ENCODE data around the gene AHDC1.
"Not testable (repeated sequence)": the region's sequence is repeated elsewhere in the genome, so short reads cannot be mapped to it uniquely, and the experiment has no call there.

The AHDC1 gene

DNA sequence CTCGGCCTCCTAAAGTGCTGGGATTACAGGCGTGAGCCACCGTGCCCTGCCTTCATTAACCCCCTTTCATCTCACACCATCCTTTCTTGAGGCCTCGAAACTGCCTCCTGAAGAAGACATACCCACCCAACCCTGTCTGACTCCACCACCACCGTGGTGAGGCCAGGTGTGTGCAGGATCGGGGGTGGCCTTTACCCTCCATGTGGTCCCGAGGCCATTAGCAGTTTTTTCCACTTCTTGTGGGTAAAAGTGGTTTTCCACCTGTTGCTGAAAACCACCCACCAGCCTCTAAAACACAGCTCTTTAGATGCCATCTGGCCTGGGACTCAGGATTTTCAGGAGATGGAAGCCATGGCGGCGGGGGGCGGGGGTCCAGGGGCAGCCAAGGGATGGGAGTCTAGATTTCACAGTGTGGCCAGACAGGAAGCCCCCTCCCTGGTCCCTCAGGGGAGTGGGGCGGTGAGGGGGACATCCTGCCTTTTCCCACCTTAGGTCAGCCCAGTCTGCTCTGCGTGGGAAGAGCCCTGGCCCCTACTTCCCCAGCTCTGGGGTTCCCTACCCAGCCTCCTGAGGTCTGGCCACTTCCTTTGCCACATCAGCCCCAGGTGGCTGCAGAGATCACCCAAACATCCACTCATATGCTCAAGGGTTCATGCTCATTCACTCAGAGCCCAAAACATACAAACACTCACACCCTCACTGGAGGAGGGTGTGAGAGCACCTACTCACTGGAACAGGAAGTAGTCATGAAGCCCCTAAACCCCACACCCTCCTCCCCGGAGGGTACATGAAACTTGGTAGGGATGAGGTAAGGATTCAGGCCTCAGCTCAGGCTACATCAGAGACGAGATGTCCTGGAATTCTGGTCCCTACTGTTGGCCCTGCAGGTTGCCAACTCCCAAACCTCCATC lies 28.7 kb upstream of the AHDC1 start:
- DNase-seq (ENCODE audit: low read depth), result no peak

- DNase-seq (ENCODE audit: low read depth), result no peak
These were observed 27.0 kb upstream of the AHDC1 start for GRCh38 chr1:27630859-27631491.

GRCh38 chr1:27628712-27629111 lies 24.8 kb upstream of the AHDC1 start:
- no peak for DNase-seq (ENCODE audit: low read depth)

GRCh38 chr1:27627733-27628132 lies 23.8 kb upstream of the AHDC1 start:
- not testable (repeated sequence) for DNase-seq (ENCODE audit: low read depth)

DNA sequence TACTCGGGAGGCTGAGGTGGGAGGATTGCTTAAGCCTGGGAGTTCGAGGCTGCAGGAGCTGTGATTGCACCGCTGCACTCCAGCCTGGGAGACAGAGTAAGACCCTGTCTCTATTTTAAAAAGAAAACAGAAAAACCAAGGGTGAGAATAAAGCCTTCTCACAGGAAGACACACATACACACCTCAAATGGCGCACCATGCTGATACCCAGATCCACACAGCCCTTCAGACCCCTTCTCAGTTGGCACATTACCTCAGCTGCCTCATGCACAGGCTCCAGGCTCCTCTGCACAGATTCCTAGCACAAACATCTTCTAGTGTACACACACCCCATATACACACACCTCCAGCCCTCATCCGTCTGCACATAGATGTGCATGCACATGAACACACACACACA lies 23.1 kb upstream of the AHDC1 start:
- DNase-seq (ENCODE audit: low read depth), result no peak

- no peak for DNase-seq (ENCODE audit: low read depth)
These were observed 22.3 kb upstream of the AHDC1 start for GRCh38 chr1:27626031-27626935.

DNA sequence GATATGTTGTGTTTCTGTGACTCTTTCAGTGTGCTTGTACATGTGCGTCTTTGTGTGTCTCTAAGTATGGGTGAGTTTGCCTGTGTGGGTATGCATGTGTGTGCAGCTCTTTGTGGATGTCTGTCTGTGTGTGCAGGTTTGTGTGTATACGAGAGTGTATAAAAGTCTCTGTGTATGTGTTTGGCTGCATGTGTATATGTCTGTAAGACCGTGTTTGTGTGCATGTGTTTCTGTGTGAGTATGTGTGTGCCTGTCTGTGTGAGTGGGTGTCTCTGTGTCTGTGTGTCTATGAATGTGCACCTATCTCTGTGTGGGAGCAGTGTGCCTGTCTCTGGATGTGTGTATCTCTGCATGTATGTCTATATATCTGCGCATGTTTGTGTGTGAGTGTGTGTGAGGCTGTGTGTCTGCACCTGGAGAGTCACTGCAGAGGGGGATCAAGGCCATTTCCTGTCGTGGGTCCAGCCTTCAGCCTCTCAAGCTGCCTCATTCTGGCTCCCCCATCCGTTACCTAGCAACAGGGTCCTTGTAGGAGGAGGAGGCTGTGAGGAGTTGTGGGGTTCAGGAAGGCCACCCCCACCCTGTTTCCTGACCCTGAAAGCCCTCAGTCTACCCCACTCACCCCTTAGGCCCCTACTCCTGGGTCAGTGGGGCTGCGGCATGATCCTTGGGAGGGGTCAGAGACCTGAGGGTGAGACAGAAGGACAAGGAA lies 20.7 kb upstream of the AHDC1 start:
- DNase-seq (ENCODE audit: low read depth), result no peak

DNA sequence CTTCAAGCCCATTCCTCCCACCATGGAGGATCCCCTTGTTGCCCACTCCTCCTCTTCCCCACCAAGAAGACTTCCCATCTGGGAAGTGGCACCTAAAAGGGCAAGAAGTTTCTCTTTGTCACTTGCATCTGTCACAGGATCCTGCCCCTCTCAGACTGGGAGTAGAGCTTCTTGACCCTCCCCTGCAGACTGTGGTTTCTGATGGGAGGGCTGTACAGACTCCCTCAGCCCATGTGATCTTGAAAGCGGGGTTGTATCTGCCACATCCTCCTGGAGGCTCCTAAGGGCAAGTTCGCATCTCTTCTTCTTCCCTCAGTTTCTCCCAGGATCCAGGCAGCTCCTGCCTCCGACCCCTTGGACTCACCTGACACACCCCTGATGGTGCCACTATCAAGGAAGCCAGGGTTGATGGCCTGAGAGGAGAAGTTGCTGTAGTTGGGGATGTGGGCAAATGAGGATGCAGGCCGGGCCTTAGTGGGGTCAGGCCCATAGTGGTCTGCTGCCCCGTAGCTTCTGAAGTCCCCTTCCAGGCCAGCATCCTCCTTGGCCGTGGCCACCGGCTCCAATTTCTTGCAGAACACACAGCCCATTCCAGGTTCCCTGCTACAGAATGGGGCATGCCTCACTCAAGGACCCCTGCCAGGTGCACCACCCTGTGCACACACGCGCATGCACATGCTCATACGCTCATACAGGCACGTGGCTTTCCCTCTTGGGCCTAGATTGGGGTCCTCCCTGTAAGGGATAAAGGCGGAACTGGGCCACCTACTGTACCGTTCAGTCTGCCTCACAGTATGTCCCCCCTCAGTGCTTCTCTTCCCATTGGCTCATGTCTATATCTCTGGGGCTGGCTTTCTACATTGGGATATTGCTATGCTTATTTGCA lies 19.6 kb upstream of the AHDC1 start:
- no peak for DNase-seq (ENCODE audit: low read depth)

DNA sequence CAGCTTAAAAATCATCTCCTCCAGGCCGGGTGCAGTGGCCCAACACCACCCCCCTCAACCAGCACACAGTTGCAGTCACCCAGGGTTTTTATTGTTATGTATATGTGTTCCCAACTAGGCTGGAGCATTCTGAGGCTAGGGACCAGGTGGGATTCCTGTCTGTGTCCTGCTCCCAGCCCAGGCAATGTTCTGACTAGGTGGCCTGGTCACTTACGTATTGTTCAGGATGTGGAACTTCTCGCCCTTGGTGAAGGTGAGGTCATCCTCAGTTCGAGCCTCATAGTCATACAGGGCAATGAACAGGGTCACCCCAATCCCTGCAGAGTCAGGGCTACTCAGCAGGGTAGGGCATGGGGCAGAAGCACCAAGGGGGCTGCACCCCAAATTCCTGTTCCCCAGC lies 18.9 kb upstream of the AHDC1 start:
- no peak for DNase-seq (ENCODE audit: low read depth)

DNA sequence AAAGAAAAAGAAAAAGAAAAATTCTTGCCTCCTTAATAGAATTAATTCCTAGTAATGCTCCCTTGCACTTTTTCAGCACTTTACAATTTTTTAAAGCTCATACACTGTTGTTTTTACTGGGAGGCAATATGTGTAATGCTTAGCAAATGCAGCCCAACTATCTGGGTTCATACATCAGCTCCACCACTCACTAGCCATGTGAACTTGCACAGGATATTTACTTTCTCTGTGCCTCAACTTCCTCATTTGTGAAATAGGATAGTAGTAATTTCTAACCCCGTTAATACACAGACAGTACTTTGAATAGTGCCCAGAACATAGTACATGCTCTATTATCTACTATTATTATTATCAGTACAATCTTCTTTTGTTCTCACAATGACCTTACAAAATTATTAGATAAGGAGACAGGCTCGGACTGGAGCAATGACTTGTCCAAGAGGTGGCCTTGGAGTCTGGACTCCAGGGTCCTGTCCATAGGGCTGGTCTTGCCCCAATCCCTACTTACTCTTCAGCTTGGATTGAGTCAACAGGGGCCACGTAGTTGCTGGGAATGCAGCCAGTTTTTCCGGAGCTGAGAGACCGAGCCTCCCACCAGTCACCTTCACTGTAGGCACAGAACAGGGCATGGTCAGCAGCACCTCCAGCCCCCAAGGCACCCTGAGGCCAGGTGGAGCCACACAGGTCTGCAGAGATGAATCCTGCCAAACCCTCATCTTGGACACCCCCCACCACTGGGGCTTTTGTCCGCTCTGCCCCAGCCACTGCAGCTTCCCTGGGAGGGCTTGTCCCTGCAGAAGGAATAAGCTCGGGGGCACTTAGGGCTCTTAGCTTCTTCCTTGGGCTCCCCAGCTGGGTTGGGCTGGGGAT lies 17.3 kb upstream of the AHDC1 start:
- no peak for DNase-seq (ENCODE audit: low read depth)

- not testable (repeated sequence) for DNase-seq (ENCODE audit: low read depth)
These were observed 16.0 kb upstream of the AHDC1 start for GRCh38 chr1:27619782-27620438.

GRCh38 chr1:27618341-27619082 lies 14.6 kb upstream of the AHDC1 start:
- DNase-seq (ENCODE audit: low read depth), result no peak

GRCh38 chr1:27617420-27617819 lies 13.5 kb upstream of the AHDC1 start:
- DNase-seq (ENCODE audit: low read depth), result no peak

DNA sequence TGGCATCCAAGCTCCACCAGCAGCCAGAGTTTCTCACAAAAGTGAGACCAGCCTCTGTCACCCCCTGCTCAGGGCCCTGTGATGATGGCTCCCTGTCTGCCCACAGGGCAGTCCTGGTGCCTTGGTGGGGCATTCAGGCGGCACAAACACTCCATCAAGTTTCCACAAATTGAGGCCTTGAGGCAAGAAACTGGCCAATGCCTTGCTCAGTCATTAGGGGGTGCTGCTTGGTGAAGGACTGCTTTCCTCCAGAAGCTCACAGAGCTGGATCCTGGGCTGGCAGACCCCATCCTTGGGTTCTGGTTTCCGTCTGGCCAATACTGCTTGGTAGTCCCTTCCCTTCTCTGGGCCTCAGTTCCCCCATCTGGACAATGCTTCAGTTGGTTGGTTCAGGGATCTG lies 12.5 kb upstream of the AHDC1 start:
- DNase-seq (ENCODE audit: low read depth), result no peak

GRCh38 chr1:27615346-27616192 lies 11.6 kb upstream of the AHDC1 start:
- no peak for DNase-seq (ENCODE audit: low read depth)

DNA sequence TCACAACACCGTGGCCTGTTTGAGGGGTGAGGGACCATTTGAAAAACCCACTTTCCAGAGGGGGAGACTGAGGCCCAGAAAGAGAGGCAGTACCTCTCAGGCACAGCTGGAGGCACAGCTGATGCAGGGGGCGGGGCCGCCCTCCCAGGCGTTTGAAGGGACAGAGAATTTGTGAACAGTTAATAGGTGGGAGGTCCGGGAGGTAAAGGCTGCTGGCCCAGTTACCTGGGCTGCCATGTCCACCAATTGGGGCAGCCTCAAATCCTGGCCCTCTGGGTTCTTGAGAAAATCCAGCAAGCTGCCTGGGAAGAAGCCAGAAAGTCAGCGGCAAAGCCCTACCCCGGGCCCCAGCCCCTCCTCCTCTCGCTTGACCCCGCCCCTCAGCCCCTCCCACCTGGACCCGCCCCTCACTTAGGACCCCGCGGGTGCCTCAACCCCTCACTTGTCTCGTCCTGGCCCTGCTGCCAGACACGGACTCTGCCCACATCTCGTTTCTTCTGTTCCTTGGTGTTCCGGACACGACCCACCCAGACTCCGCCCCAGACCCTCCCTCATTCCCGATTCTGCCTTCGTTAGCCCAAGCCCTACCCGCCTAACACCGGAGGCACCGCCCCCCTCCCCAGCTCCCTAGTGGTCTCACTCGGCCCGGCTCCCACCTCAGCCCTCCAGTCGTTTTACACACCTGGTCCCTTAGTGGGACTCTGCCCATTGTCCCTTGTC lies 10.8 kb upstream of the AHDC1 start:
- no peak for DNase-seq (ENCODE audit: low read depth)

DNA sequence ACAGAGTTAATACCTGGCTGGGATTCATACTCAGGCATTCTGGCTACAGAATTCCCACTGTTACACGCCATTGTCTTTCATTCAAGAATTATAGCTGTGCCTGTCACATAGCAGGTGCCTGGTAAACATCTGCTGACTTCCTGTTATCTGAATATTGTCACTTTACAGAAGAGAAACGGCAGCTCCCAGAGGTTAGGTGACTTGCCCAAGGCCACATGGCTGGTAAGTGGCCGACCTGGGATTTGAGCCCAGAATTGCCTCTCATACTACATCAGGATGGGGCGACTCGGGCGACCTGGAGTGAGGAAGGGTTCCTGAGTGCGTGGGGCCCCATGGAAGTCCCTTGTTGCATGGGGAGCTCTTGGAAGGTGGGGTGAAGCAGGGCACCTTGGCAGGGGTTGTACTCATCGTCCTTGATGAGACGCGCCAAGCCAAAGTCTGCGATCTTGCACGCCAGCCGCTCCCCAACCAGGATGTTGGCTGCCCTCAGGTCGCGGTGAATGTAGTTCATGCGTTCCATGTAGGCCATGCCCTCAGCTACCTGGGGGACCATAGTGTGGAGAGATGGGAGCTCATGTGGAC lies 10.2 kb upstream of the AHDC1 start:
- DNase-seq (ENCODE audit: low read depth), result no peak

Data from stimulated activated CD8-positive, alpha-beta memory T cell treated with anti-CD3 and anti-CD28 coated beads, Interleukin-12 subunit alpha, Interleukin-12 subunit beta, amount 100 ng/mL, for 1 hour (primary cell).